IPS-11a (cell line): ENCODE data around the gene EPHA6.
"Not testable (repeated sequence)": the region's sequence is repeated elsewhere in the genome, so short reads cannot be mapped to it uniquely, and the experiment has no call there.

Experiments used
- H3K4me3 ChIP-seq: one replicate; pipeline ENCODE4 v1.5.1; 2013; ENCODE audit warnings: low read depth, low read length, control low read depth

Gene EPHA6

DNA sequence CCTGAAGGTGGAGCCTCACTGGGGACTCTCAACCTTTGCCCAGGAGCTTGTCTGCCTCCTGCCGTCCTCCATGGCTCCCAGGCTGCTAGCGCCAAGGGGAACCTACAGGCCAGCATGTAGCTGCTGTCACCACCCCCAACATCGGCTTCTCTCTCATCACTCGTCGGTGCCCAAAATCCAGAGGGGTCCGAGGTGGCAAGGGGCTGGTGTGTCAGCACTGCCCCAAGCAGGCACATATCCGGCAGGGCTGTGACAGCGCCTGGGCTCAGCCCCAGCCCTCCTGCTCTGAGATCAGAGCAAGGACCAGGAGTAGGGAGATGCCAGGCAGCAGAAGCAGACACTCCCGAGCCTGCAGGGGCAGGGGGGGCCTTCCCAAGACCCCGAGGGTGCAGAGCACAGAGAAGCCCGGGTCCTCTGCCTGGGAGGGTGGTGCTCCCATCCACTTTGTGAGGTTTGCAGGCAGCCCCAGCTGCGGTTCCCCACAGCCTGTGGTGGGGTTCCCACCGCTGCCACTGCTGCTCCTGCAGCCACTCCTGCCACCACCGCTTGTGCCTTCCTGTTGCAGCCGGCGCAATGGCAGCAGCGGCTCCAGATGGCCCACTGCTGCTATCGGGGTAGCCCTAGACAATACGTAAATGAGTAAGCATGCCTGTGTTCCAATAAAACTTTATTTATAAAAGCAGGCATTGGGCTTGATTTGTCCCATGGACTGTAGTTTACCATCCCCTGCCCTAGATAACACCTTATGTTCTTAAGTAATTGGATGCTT, 451.0 kb downstream of the EPHA6 start:
- H3K4me3 ChIP-seq = no peak overlapping the region

DNA sequence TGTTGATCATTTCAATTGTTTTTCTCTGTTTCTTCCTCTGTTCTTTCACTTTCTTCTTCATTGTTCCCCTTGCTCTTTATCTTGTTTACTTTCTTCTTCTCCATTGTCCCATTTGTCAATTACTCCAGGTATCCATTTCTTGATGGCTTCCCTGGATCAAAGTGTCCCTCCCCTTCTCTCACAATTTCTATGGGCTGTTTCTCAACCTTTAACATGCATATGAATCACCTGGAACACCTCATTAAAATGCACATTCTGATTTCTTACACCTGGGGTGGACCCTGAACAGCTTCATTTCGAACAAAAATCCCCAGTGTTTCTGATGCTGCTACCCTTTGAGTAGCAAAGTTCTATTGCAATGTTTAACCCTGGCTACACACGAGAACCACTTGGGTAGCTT, 454.8 kb downstream of the EPHA6 start:
- no peak overlapping the region for H3K4me3 ChIP-seq

DNA sequence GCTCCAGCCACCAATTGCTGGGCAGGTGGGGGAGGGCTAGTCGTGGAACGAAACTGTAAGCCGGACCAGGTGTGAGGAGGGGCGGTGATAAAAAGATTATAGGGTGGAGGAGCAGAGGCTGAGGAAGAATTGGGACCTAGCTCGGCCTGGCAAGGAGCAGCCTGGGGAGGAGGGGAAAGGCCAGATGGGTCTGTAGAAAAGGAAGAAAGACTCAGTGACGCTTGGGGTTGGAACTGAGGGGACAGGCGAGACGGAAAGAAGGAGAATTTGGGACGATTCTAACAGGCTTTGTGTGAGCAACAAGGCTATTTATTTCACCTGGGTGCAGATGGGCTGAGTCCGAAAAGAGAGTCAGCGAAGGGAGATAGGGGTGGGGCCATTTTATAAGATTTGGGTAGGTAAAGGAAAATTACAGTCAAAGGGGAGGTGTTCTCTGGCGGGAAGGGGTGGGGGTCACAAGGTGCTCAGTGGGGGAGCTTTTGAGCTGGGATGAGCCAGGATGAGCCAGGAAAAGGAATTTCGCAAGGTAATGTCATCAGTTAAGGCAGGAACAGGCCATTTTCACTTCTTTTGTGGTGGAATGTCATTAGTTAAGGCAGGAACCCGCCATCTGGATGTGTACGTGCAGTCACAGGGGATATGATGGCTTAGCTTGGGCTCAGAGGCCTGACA, 462.6 kb downstream of the EPHA6 start:
- H3K4me3 ChIP-seq = not testable (repeated sequence)

DNA sequence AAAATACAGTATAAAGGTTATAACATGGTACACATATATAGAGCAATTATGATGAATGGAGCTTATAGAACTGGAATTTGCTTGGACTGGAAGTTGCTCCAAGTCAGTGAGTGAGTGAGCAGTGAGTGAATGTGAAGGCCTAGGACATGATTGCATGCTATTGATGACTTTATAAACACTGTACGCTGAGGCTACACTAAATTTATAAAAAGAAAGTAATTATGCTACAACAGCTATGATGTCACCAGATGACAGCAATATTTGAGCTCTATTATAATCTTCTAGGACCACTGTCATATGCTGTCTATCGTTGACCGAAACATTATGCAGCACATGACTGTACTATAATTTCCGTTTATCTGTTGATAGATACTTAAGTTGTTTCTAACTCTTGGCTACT, 463.3 kb downstream of the EPHA6 start:
- H3K4me3 ChIP-seq = no peak overlapping the region

DNA sequence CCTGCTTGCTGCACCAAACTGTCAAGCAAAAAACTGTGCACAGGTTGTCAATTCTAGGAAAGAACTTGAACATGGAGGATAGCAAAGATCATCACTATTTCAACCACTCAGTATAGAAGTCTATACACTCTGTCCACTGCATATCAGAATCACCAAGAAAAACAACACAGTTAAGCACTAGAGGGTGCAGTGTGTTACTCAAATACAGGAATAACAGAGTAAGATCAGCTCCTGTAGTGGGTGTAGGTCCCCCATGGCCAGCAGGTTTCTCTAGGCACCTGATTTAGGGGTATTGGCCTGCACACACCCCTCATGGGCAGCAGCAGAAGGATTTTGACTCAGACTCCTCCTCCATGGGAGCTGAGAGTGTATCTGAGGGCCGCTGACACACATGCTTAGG, 464.1 kb downstream of the EPHA6 start:
- no peak overlapping the region for H3K4me3 ChIP-seq

DNA sequence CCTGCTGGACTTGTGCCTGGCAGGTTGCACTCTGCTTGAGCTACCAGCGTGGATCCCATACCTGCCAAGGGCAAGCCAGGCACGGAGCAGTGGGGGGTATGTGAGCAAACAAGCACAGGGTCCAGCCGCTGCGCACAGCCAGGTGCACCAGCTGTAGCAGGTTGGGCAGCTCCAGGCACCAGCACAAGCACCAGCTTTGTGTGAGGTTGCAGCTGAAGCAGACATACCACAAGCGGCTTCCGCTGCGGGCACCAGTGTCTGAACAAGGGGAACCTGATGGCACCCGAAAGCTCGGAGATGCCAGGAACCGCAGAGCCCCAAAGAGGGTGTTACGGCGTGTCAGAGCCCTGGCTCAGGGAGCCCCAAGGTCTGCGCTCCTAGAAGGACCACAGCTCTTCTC, 477.5 kb downstream of the EPHA6 start:
- no peak overlapping the region for H3K4me3 ChIP-seq

DNA sequence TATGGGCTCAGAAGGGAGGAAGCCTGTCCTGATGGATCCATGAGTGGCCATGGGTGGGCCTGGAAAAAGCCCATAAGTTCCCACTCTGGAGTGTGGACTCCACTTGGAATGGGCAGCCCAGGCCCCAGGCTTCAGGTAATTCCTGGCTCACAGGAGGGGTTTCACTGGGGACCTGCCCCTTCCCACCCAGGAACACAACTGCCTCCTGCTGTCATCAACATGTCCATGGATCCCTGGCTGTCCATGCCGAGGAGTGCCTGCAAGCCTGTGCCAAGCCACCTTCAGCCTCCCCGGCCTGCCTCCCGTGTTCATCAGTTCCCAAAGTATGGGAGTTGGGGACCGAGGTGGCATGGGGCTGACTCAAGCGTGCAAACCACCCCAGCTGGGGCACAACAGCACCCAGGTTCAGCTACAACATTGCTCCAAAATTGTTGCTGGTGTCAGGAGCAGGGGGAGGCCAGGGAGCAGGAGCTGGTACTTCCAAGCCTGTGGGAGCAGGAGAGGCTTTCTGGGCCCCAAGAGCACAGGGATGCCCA, 479.3 kb downstream of the EPHA6 start:
- H3K4me3 ChIP-seq = no peak overlapping the region

DNA sequence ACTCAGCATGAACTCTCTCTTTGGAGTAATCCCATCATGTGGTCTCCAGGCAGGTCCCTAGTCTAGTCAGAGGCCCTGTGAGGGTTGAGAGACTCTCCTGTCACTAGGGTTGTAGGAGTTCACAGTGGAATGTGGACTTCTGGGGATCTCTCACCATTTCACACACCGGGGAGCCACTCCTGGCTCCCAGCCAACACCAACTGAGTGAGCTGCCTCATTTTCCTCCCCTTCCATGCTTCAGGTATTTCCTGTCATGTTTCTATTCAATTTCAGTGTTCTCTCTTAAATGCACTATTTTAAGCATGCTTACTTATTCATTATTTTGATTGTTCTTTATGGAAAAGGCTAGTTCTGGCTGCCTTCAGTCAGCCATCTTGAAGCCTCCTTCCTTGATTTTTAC, 482.6 kb downstream of the EPHA6 start:
- H3K4me3 ChIP-seq = no peak overlapping the region

DNA sequence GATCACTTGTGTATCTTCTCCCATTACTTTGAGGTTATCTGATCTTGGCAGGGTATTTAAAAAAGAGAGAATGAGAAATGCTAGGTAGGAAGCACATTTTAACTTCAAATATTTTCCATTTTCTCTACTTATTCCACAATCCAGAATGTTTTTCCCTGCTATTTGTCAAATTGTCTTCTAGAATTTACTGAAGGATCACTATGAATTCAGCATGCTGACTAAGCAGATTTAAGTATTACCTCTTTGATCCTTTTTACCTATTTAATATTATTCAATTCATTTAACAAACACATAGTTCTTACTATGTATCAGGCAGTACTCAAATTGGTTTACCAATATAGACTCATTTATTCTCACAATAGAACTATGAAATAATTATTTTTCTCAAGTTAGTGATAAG, 486.7 kb downstream of the EPHA6 start:
- H3K4me3 ChIP-seq = no peak overlapping the region

DNA sequence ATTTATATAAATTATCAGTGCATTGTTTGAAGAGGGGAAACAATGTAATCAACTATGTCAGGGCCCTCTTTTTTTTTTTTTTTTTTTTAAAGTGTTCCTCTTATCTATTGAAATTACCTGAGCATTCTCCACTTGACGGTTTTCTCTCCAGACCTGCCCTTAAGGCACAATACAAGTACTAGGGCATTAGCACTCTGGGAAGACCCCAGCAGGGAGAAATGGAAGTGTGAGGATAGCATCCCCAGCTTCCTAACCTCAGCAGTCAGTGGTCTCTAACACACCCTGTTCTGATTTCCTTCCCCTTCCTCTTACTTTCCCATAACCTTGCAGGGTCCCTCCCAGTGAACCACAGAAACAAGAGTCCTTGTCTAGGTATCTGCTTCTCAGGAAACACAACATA, 491.8 kb downstream of the EPHA6 start:
- H3K4me3 ChIP-seq = no peak overlapping the region

DNA sequence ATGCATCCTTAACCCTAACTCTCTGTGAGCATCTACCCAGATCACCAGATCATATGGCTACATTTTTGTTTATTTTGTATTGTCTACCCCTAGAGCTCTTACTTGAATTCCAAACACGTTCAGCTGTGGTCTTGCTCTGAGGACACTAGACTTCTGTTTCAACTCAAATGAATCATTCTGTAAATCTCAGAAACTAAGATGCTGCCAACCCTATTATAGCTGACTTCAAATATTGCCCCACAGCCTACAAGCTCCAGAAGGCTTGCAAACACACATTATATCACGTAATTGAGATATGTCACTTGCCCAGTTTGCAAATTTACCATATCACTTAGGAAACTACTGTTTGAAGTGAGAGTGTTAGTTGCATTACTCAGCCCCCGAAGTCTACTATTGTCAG, 524.0 kb downstream of the EPHA6 start:
- H3K4me3 ChIP-seq = no peak overlapping the region

DNA sequence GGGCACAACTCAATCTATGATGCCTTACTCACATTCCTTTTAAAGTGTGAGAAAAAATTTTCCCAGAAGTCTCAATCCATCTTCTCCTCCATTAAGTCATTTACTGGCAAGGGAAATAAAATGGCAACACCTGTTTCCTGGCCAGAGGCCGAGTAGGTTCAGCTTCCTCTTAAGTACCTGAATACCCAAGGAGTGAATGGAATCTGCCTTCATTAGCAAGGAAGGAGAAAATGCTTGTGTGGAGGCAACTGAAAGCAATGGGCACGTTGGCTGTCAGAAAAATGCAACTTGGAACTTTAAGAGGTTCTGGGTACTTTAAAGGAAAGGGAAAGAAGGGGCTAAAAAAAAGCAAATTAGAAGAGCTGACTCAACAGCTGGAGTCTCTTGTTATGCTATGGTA, 526.5 kb downstream of the EPHA6 start:
- H3K4me3 ChIP-seq = no peak overlapping the region

DNA sequence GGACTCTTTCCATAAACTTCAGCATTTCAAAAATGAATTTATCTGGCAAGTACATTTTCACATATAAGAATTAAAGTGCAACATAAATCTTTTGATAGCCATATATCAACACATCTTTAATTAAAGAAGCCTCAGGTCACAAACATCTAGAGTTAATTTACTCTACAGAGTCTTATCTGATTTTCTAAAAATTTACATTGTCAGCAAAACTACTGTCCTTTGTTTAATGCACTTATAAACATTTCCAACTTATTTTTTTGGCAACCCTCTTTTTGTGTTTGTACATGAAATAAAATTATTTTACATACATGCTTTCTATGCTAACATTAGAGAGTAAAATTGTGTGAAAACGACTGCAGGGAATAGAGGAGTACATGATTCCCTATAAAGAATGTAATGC, 533.4 kb downstream of the EPHA6 start:
- H3K4me3 ChIP-seq = no peak overlapping the region

DNA sequence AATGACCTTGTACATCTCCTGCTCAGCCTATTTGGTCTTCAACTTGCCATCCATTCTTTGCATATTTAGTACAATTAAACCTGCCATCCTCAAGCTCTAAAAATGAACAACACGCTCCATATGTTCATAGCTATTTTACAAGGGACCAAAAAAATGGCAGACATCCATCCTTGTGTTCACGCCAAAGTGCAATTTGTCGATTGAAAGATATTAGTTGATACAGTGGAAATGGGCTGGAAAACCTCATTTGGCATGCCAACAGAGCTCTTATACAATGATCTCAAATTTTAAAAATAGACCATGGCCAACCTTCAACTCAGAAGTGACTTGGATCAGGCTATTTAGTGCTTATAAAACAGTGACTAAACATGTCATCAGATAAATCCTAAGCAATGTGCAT, 536.6 kb downstream of the EPHA6 start:
- no peak overlapping the region for H3K4me3 ChIP-seq

DNA sequence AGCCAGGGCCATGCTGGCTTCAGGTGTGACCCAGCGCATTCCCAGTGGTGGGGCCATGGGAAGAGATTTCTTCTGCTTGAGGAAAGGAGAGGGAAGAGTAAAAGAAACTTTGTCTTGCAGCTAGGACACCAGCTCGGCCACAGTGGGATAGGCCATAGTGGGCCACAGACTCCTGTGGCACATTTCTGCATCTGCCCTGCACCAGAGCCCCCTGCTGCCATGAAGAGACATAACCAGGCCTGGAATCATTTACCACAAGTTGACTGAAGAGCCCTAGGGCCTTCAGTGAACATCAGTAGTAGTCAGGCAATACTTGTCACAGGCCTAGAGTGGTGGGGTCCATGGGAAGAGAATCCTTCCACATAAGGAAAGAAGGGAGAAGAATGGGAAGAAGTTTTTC, 538.8 kb downstream of the EPHA6 start:
- H3K4me3 ChIP-seq = no peak overlapping the region

DNA sequence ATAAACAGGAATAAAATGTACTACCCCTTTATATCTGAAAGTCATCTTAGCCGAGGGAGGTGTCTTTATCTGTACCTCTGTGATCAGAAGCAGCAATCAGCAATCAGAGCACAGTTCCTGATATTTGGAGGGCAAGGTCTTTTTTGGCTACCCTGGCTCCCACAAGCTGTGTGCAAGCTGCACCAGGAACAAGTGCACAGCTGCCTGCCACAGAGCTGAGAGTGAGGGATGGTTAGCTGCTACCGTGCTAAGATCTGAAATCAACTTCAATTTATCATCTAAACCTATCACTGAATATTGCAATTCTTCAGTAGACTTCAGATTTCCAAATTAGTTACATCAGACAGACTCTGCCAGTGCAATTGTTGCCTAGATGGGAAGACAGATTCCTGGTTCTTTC, 545.6 kb downstream of the EPHA6 start:
- no peak overlapping the region for H3K4me3 ChIP-seq

DNA sequence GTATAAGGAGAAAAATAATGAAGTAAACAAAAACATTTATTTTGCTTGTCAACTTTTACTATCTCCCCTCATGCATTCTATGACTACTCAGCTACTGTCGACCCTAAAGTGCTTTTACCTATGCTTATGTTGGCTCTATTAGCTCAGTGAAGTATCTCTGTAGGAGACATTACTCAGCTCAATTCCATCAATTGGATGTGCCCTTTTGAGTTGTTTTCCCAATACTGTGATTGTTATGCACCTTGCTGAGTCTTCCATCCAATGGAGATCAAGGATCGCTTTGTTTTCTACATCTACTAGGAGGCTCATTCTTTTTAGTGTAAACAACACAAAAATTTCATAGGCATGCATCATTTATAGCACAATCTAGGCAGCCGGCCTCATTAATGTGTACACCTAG, 546.4 kb downstream of the EPHA6 start:
- no peak overlapping the region for H3K4me3 ChIP-seq

DNA sequence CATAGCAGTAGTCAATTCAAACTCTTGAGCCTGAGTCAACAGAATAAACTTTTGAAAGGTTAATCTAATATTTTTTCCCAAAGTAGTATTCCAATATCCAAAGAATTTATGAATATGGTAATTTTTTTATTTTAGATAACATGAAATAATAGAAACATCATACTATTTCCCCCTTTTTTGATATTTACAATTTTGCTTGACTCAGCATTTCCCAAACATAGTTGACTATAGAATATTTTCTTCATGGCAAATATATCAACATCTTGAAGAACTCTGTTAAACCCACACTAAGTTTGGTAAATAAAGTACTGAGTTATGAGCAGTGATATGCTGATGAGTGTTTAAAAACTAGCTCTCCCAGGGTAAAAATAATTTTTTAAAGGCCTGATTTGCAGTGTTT, 570.2 kb downstream of the EPHA6 start:
- no peak overlapping the region for H3K4me3 ChIP-seq

DNA sequence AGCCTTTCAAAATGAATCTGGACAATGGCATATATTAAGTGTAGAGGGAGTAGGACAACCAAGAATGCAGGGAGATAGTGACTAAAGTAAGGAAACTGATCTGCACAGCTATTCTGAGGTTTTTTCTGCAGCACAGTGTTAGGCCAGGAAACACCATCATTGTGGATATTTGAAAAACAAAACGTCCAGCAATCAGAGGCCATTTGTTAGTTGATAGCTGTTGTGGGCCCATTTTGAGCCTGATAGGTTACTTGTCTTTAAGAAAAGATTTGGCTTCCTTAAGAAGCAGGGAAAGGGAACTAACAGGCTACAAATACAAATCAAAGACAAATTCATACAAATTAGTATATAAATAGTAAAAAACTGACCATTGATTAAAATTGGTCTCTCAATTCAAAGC, 574.4 kb downstream of the EPHA6 start:
- no peak overlapping the region for H3K4me3 ChIP-seq

DNA sequence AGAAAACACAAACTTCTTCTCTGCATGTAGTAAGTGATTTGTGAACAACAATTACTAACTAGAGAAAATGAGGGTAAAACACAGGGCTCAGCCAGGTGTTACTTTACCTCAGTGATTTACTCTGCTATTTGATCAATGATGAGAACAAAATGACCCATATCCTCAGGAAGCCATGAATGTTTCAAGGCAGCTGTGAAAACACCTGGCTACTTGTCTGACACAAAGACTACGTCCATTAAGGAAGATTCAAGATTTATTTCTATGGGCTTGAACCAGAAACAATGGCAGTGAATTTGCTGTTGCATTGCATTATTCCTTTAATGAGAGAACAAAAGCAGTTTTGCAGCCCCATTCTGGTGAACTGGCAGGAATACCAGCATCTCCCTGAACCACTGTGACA, 575.5 kb downstream of the EPHA6 start:
- no peak overlapping the region for H3K4me3 ChIP-seq

DNA sequence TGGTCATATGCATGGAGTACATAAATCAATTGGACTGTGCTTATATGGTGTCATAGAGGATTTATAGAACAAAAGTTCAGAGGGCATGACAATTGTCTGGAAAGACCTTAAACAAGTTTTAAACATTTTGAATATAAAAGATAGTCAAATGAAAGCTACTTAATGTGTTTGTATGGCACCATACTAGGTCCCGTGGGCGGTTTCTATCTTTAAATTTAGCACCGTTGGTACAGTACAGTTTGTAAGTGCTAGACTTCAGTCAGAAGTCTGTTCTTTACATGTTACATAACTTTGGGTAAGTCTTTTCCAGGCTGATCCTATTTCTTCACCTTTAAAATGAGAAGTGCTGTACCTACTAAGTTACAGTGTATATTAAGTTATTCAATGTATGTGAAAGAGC, 576.8 kb downstream of the EPHA6 start:
- H3K4me3 ChIP-seq = no peak overlapping the region

DNA sequence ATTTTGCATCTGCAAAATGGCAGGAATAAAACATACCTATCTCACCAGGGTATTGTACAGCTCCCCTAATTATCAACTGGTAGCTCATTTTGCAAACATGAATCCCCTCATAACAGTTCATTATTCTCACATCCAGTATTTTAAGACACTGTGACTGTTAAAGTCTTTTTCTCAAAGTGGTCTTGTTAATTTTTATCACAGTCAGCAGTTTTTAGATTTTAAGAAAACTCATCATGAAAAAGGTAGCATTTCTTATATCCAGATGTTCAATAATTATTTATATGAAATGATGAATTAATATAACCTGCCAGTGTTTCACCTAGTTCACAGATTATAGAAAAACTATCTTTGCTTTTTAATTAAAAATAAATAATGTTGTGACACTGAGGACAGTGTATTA, 595.2 kb downstream of the EPHA6 start:
- no peak overlapping the region for H3K4me3 ChIP-seq

DNA sequence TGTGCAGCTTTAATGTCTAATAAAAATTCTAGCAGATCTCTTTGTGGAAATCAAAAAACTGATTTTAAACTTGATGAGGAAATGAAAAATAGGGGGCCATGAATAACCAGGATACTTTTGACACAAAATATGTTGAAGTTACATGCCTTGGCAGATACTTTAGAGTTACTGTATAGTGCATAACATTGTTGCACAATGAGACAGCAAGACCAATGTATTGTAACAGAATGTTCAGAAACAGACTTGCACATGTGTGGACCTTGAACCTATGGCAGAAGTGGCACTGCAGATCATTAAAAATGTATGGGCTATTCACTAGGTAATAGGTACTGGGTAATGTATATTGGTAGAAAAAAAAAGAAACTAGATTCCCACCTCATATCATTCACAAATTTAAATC, 607.2 kb downstream of the EPHA6 start:
- no peak overlapping the region for H3K4me3 ChIP-seq
